GM18498 (cell line): Measurements from ENCODE around the gene CLEC17A.
A peak's percentile ranks its signal among the peaks of the same experiment; 100 is the strongest.
"Not testable (repeated sequence)": the region's sequence is repeated elsewhere in the genome, so short reads cannot be mapped to it uniquely, and the experiment has no call there.

Experiments
- ATAC-seq: cut with Tn5 transposase; IDR thresholded peaks from one replicate; pipeline ENCODE4 v1.9.1; 2021; ENCODE audit warnings: mild to moderate bottlenecking, moderate library complexity; ENCODE audit not compliant: unreplicated experiment

Gene CLEC17A

GRCh38 chr19:14582894-14583340 is at the start of gene CLEC17A:
Gene CLEC17A, plus strand, starts transcription at chr19:14583084. Its CDS starts 77 bp downstream, at chr19:14583161.
- peak; percentile 41 for ATAC-seq

- no peak for ATAC-seq
Observed at GRCh38 chr19:14533450-14533849, 49.4 kb upstream of the CLEC17A start.

- no peak for ATAC-seq
Observed at GRCh38 chr19:14536926-14537692, 45.8 kb upstream of the CLEC17A start.

GRCh38 chr19:14540741-14541525 is 42.0 kb upstream of the CLEC17A start:
- no peak for ATAC-seq

- not testable (repeated sequence) for ATAC-seq
Observed at GRCh38 chr19:14541979-14542378, 40.9 kb upstream of the CLEC17A start.

GRCh38 chr19:14542711-14543328 is 40.1 kb upstream of the CLEC17A start:
- no peak for ATAC-seq

GRCh38 chr19:14544047-14544446 is 38.8 kb upstream of the CLEC17A start:
- ATAC-seq, result no peak

GRCh38 chr19:14544977-14545715 is 37.7 kb upstream of the CLEC17A start:
- ATAC-seq, result no peak

- no peak for ATAC-seq
Observed at GRCh38 chr19:14545716-14546082, 37.2 kb upstream of the CLEC17A start.

GRCh38 chr19:14550201-14550754 is 32.6 kb upstream of the CLEC17A start:
- ATAC-seq, result no peak

- ATAC-seq, result not testable (repeated sequence)
Observed at GRCh38 chr19:14551134-14552005, 31.5 kb upstream of the CLEC17A start.

- ATAC-seq, result not testable (repeated sequence)
Observed at GRCh38 chr19:14552006-14552360, 30.9 kb upstream of the CLEC17A start.

- no peak for ATAC-seq
Observed at GRCh38 chr19:14553042-14553938, 29.6 kb upstream of the CLEC17A start.

- ATAC-seq, result no peak
Observed at GRCh38 chr19:14553939-14554243, 29.0 kb upstream of the CLEC17A start.

GRCh38 chr19:14554382-14554812 is 28.5 kb upstream of the CLEC17A start:
- ATAC-seq, result no peak

- no peak for ATAC-seq
Observed at GRCh38 chr19:14555918-14556661, 26.8 kb upstream of the CLEC17A start.

GRCh38 chr19:14556662-14557188 is 26.2 kb upstream of the CLEC17A start:
- no peak for ATAC-seq
